GM20431 (cell line): ENCODE results near the gene FGF23.

Source experiments
- in situ Hi-C: fragments of 300-500 bp; cut with MseI, MboI; formaldehyde crosslinking; loops from one replicate; pipeline ENCODE4 v1.15.0; 2020; ENCODE audit warnings: low sequenced_read_pairs; ENCODE audit not compliant: unreplicated experiment

FGF23 gene

GRCh38 chr12:4320853-4321701, 58.4 kb downstream of the FGF23 start, which contains the start of gene TIGAR:
TIGAR (plus strand) TSS chr12:4321213; CDS start chr12:4321272, 59 bp downstream.
- in situ Hi-C loops: no loop called here

- in situ Hi-C loops: no loop called here
Observed at GRCh38 chr12:4320497-4320852, 59.0 kb downstream of the FGF23 start.
